Measurements from ENCODE around the gene PAX5. TPM values are rescaled to one million over a fixed set of nuclear protein-coding genes. Genes with fewer than 3 reads are reported as not detected.

Gene PAX5
- total RNA-seq, 1 experiment from 2014 or later, result 0.39 TPM

DNA sequence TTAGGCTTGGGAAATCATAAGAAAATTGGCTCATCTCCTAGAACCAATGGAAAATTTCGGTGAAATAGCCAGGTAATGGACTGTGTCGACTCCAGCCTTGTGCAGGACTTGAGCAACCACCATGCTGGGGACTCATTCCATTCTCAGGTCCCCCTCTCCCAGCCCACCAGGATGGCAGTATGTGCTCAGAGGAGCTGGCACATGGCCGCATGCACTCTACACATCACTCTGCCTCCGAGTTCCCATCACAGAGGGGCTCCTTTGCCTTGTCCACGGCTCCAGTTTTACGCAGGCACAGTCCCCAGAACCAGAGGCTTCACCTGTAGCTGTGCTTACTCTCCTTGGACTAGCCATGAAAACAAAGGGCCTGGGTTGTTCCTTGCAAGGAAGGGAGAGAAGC is 149.3 kb downstream of the PAX5 start:
- H3K9me3 ChIP-seq (ENCODE audit: control insufficient read depth, low read depth, low read length), result no peaks in the 10 kb centered on the region
- H4K8ac ChIP-seq (replicated peaks; ENCODE audit: insufficient read length, low read depth, low read length), result no peak overlapping the region
- peaks cover 2% of the 10 kb centered on the region; the same call in 1 of the 2 replicates for H3K27me3 Mint-ChIP-seq (ENCODE audit: low read depth)
- no peak overlapping the region for H2AFZ ChIP-seq (ENCODE audit: low read length)
- H3K23ac ChIP-seq (ENCODE audit: insufficient read length, low read depth, low read length), result no peak overlapping the region
- no peaks in the 10 kb centered on the region for H3K9me3 Mint-ChIP-seq
- no peak overlapping the region for H2AK5ac ChIP-seq (ENCODE audit: insufficient read length, low read length)
- no peaks in the 10 kb centered on the region for H3K79me2 ChIP-seq (ENCODE audit: insufficient read depth, low read length)
- H2BK120ac ChIP-seq (ENCODE audit: low read depth, low read length, poor library complexity, severe bottlenecking), result no peak overlapping the region
- no peak overlapping the region for H3K4me3 Mint-ChIP-seq
- H3K27ac ChIP-seq (ENCODE audit: insufficient read length, low read depth, low read length), result no peak overlapping the region
- H3K18ac ChIP-seq (ENCODE audit: insufficient read length, low read depth, low read length), result no peak overlapping the region
- H3K27me3 ChIP-seq (ENCODE audit: insufficient read depth, low read length), result no peaks in the 10 kb centered on the region
- H3K4me1 Mint-ChIP-seq, result peaks cover 8 to 9% of the 10 kb centered on the region in 2 experiments; a peak in 3 of 4 replicates
- H3T11ph ChIP-seq (ENCODE audit: low read length), result no peak overlapping the region
- no peaks in the 10 kb centered on the region for H3K4me1 ChIP-seq (ENCODE audit: insufficient read depth, low read length)
- H2BK5ac ChIP-seq (ENCODE audit: insufficient read length, low read length), result no peak overlapping the region
- no peak for DNase-seq
- no CpG with 5 or more reads among the region's 6 CpGs for WGBS (ENCODE audit: extremely low coverage, insufficient read length, low lambda C conversion rate)
- no peak overlapping the region for H3K56ac ChIP-seq (ENCODE audit: insufficient read length, low read depth, low read length)
- no peak overlapping the region for H2BK15ac ChIP-seq (ENCODE audit: low read depth, low read length)
- H3K79me1 ChIP-seq (ENCODE audit: insufficient read depth, low read depth, low read length, poor library complexity, severe bottlenecking), result no peaks in the 10 kb centered on the region
- H3K14ac ChIP-seq (ENCODE audit: insufficient read depth, low read length), result no peak overlapping the region
- no peak overlapping the region for H3K9ac ChIP-seq (ENCODE audit: extremely low read depth, insufficient read length, low read length)
- no peak overlapping the region for H3K4me2 ChIP-seq (ENCODE audit: insufficient read depth, insufficient read length, low read length)
- no peak overlapping the region for H3K4ac ChIP-seq (ENCODE audit: low read depth, low read length)
- H3K27ac Mint-ChIP-seq, result no peak overlapping the region
- H4K5ac ChIP-seq (ENCODE audit: insufficient read length, low read depth, low read length), result no peak overlapping the region
- H3K36me3 Mint-ChIP-seq (ENCODE audit: insufficient read depth in 1 of 3, low read depth in 3 of 3), result no peaks in the 10 kb centered on the region
- no peak overlapping the region for H2BK20ac ChIP-seq (ENCODE audit: low read depth, low read length, poor library complexity, severe bottlenecking)
- H4K20me1 ChIP-seq (ENCODE audit: control insufficient read depth, insufficient read depth, insufficient read length), result no peaks in the 10 kb centered on the region
- H4K91ac ChIP-seq (ENCODE audit: insufficient read length, low read depth, low read length), result no peak overlapping the region
- H2BK12ac ChIP-seq (ENCODE audit: insufficient read length, low read depth, low read length), result no peak overlapping the region
- TF ChIP-seq, protein P1, sequence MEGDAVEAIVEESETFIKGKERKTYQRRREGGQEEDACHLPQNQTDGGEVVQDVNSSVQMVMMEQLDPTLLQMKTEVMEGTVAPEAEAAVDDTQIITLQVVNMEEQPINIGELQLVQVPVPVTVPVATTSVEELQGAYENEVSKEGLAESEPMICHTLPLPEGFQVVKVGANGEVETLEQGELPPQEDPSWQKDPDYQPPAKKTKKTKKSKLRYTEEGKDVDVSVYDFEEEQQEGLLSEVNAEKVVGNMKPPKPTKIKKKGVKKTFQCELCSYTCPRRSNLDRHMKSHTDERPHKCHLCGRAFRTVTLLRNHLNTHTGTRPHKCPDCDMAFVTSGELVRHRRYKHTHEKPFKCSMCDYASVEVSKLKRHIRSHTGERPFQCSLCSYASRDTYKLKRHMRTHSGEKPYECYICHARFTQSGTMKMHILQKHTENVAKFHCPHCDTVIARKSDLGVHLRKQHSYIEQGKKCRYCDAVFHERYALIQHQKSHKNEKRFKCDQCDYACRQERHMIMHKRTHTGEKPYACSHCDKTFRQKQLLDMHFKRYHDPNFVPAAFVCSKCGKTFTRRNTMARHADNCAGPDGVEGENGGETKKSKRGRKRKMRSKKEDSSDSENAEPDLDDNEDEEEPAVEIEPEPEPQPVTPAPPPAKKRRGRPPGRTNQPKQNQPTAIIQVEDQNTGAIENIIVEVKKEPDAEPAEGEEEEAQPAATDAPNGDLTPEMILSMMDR (conservative IDR thresholded peaks at IDR 0.05), result no peak
- no peaks in the 10 kb centered on the region for H3K23me2 ChIP-seq (ENCODE audit: insufficient read length, low read depth, low read length, poor library complexity, severe bottlenecking)
